ENCODE data around the gene CDK2AP2.

GRCh38 chr11:67503119-67504004 lies 4.6 kb downstream of the CDK2AP2 start:
- TF ChIP-seq, protein P1, sequence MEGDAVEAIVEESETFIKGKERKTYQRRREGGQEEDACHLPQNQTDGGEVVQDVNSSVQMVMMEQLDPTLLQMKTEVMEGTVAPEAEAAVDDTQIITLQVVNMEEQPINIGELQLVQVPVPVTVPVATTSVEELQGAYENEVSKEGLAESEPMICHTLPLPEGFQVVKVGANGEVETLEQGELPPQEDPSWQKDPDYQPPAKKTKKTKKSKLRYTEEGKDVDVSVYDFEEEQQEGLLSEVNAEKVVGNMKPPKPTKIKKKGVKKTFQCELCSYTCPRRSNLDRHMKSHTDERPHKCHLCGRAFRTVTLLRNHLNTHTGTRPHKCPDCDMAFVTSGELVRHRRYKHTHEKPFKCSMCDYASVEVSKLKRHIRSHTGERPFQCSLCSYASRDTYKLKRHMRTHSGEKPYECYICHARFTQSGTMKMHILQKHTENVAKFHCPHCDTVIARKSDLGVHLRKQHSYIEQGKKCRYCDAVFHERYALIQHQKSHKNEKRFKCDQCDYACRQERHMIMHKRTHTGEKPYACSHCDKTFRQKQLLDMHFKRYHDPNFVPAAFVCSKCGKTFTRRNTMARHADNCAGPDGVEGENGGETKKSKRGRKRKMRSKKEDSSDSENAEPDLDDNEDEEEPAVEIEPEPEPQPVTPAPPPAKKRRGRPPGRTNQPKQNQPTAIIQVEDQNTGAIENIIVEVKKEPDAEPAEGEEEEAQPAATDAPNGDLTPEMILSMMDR (IDR thresholded peaks at IDR 0.05; ENCODE audit: insufficient read depth, low read depth, low read length), result no peak
- no peak for TF ChIP-seq EZH2 (IDR thresholded peaks at IDR 0.05; ENCODE audit: insufficient read depth, low read length)

Data from astrocyte (in vitro differentiated cells and primary cell).